ENCODE data around the gene APOA1.

The APOA1 gene

GRCh38 chr11:116787786-116788486, 49.5 kb downstream of the APOA1 start, which contains the start of gene ZPR1:
Gene ZPR1, minus strand, starts transcription at chr11:116788023. Its CDS starts 33 bp downstream, at chr11:116787990.
- Histone ChIP-seq H3K4me1 (ENCODE audit: insufficient read depth, low read length, poor library complexity, severe bottlenecking) (peaks cover 27% of the 10 kb centered on the region), H3K36me3 (ENCODE audit: insufficient read depth, low read length) (peaks cover 28% of the 10 kb centered on the region; the same call in 1 of the 2 replicates), H3K9me2 (replicated peaks; ENCODE audit: low read depth, low read length) (no peaks in the 10 kb centered on the region), H3K4me3 (ENCODE audit: low read length, poor library complexity, severe bottlenecking) (peak within 1 kb of the TSS; percentile 99), H3K9me3 (ENCODE audit: insufficient read depth, low read depth, low read length) (no peaks in the 10 kb centered on the region), H3K27me3 (ENCODE audit: insufficient read depth, low read length, poor library complexity, severe bottlenecking) (no peaks in the 10 kb centered on the region), H2AFZ (ENCODE audit: low read length) (peak within 1 kb of the TSS; percentile 88), H3F3A (ENCODE audit: low read depth) (no peaks in the 10 kb centered on the region), H3K9ac (ENCODE audit: low read depth, low read length, poor library complexity, severe bottlenecking) (peak within 1 kb of the TSS; percentile 90), H3K79me2 (ENCODE audit: insufficient read depth, low read length) (peaks cover 41% of the 10 kb centered on the region), H3K4me2 (ENCODE audit: low read depth, low read length, poor library complexity, severe bottlenecking) (peak within 1 kb of the TSS; percentile 96), H4K20me1 (ENCODE audit: insufficient read depth, low read length, poor library complexity, severe bottlenecking) (peaks cover 12% of the 10 kb centered on the region)
- no peak for TF ChIP-seq EZH2phosphoT487 (IDR thresholded peaks at IDR 0.05; ENCODE audit: borderline replicate concordance)
- TF ChIP-seq CTCF (conservative IDR thresholded peaks at IDR 0.05; ENCODE audit: low read length), result no peak

- Histone ChIP-seq H3K4me3 (ENCODE audit: low read length, poor library complexity, severe bottlenecking) (peak overlapping the region; percentile 99), H3K9me2 (replicated peaks; ENCODE audit: low read depth, low read length) (no peaks in the 10 kb centered on the region), H3K9ac (ENCODE audit: low read depth, low read length, poor library complexity, severe bottlenecking) (peak overlapping the region; percentile 90), H2AFZ (ENCODE audit: low read length) (peak overlapping the region; percentile 88), H3K79me2 (ENCODE audit: insufficient read depth, low read length) (peaks cover 41% of the 10 kb centered on the region), H3K9me3 (ENCODE audit: insufficient read depth, low read depth, low read length) (no peaks in the 10 kb centered on the region), H3F3A (ENCODE audit: low read depth) (no peaks in the 10 kb centered on the region), H4K20me1 (ENCODE audit: insufficient read depth, low read length, poor library complexity, severe bottlenecking) (peaks cover 12% of the 10 kb centered on the region), H3K4me1 (ENCODE audit: insufficient read depth, low read length, poor library complexity, severe bottlenecking) (peaks cover 27% of the 10 kb centered on the region), H3K36me3 (ENCODE audit: insufficient read depth, low read length) (peaks cover 34% of the 10 kb centered on the region; the same call in 1 of the 2 replicates), H3K4me2 (ENCODE audit: low read depth, low read length, poor library complexity, severe bottlenecking) (peak overlapping the region; percentile 96), H3K27me3 (ENCODE audit: insufficient read depth, low read length, poor library complexity, severe bottlenecking) (no peaks in the 10 kb centered on the region)
- no peak for TF ChIP-seq EZH2phosphoT487 (IDR thresholded peaks at IDR 0.05; ENCODE audit: borderline replicate concordance)
- no peak for TF ChIP-seq CTCF (conservative IDR thresholded peaks at IDR 0.05; ENCODE audit: low read length)
Measured at GRCh38 chr11:116787436-116787785, 50.0 kb downstream of the APOA1 start.

DNA sequence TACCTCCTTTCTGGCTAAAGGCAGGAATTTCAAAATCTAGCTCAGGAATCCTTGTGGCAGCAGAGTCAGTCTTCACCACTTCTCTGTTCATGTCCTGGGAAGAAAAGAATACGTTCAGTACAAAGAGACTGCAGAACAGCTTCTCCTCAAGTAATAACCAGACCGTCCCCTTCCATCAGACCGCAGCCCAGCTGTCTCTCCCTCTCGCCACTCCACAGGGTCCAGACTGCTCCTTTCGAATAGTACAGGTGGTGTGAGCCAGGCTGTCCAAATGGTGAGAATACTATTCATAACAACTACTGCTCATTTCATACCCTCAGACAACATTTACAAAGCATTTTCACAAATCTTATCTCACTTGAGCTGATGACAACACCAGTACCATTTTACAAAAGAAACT, 50.5 kb downstream of the APOA1 start:
- Histone ChIP-seq H3K4me1 (ENCODE audit: insufficient read depth, low read length, poor library complexity, severe bottlenecking) (peaks cover 27% of the 10 kb centered on the region), H3K9me3 (ENCODE audit: insufficient read depth, low read depth, low read length) (no peaks in the 10 kb centered on the region), H2AFZ (ENCODE audit: low read length) (no peak overlapping the region), H3F3A (ENCODE audit: low read depth) (no peaks in the 10 kb centered on the region), H3K79me2 (ENCODE audit: insufficient read depth, low read length) (peaks cover 44% of the 10 kb centered on the region), H3K27me3 (ENCODE audit: insufficient read depth, low read length, poor library complexity, severe bottlenecking) (no peaks in the 10 kb centered on the region), H3K4me2 (ENCODE audit: low read depth, low read length, poor library complexity, severe bottlenecking) (peak overlapping the region; percentile 96), H4K20me1 (ENCODE audit: insufficient read depth, low read length, poor library complexity, severe bottlenecking) (peaks cover 12% of the 10 kb centered on the region), H3K9ac (ENCODE audit: low read depth, low read length, poor library complexity, severe bottlenecking) (peak overlapping the region; percentile 90), H3K36me3 (ENCODE audit: insufficient read depth, low read length) (peaks cover 38% of the 10 kb centered on the region; the same call in 1 of the 2 replicates), H3K9me2 (replicated peaks; ENCODE audit: low read depth, low read length) (no peaks in the 10 kb centered on the region), H3K4me3 (ENCODE audit: low read length, poor library complexity, severe bottlenecking) (peak overlapping the region; percentile 99)
- TF ChIP-seq CTCF (conservative IDR thresholded peaks at IDR 0.05; ENCODE audit: low read length) (no peak), EZH2phosphoT487 (IDR thresholded peaks at IDR 0.05; ENCODE audit: borderline replicate concordance) (no peak)

All from Loucy (cell line).